HEK293 (cell line): ENCODE data around the gene SIM2.

Experiments
- AEBP2 ChIP-seq: fragments of 450-650 bp; formaldehyde crosslinking; IDR thresholded peaks from 2 replicates; pipeline ENCODE4 v1.5.1; 2016; ENCODE audit warnings: missing biosample characterization, missing genetic modification characterization, borderline replicate concordance
- BCL11A ChIP-seq: fragments of 450-650 bp; formaldehyde crosslinking; IDR thresholded peaks from 2 replicates; pipeline ENCODE4 v1.5.1; 2016; ENCODE audit warnings: low read depth, missing biosample characterization, missing genetic modification characterization
- GLI2 ChIP-seq: fragments of 450-650 bp; formaldehyde crosslinking; IDR thresholded peaks from 2 replicates; pipeline ENCODE4; 2017; ENCODE audit warnings: missing biosample characterization, missing genetic modification characterization, low read depth, borderline replicate concordance
- KLF17 ChIP-seq: fragments of 450-650 bp; formaldehyde crosslinking; IDR thresholded peaks from 2 replicates; pipeline ENCODE4 v1.5.1; 2016; ENCODE audit warnings: missing biosample characterization, missing genetic modification characterization
- TRIM28 ChIP-seq: IDR thresholded peaks from 2 replicates; pipeline ENCODE4 v1.6.1; 2011; ENCODE audit warnings: low read length, control low read depth, borderline replicate concordance
- ZBTB10 ChIP-seq: fragments of 450-650 bp; formaldehyde crosslinking; IDR thresholded peaks from 2 replicates; pipeline ENCODE4 v1.5.1; 2016; ENCODE audit warnings: missing biosample characterization, missing genetic modification characterization
- ZBTB44 ChIP-seq: fragments of 450-650 bp; IDR thresholded peaks from 2 replicates; pipeline ENCODE4 v1.5.1; 2018; ENCODE audit warnings: missing biosample characterization, mild to moderate bottlenecking, missing genetic modification characterization
- ZEB2 ChIP-seq: fragments of 450-650 bp; formaldehyde crosslinking; IDR thresholded peaks from 2 replicates; pipeline ENCODE4 v1.5.1; 2016; ENCODE audit warnings: missing biosample characterization, missing genetic modification characterization
- ZNF10 ChIP-seq: fragments of 450-650 bp; formaldehyde crosslinking; IDR thresholded peaks from 2 replicates; pipeline ENCODE4 v1.5.1; 2017; ENCODE audit warnings: missing biosample characterization, missing genetic modification characterization
- ZNF140 ChIP-seq: fragments of 450-650 bp; formaldehyde crosslinking; IDR thresholded peaks from 2 replicates; pipeline ENCODE4 v1.5.1; 2016; ENCODE audit warnings: missing biosample characterization, missing genetic modification characterization
- ZNF157 ChIP-seq: fragments of 450-650 bp; formaldehyde crosslinking; IDR thresholded peaks from 2 replicates; pipeline ENCODE4 v1.5.1; 2016; ENCODE audit warnings: missing biosample characterization, missing genetic modification characterization
- ZNF214 ChIP-seq: fragments of 450-650 bp; formaldehyde crosslinking; IDR thresholded peaks from 2 replicates; pipeline ENCODE4 v1.5.1; 2017; ENCODE audit warnings: missing biosample characterization, mild to moderate bottlenecking, missing genetic modification characterization, borderline replicate concordance
- ZNF248 ChIP-seq: fragments of 450-650 bp; formaldehyde crosslinking; IDR thresholded peaks from 2 replicates; pipeline ENCODE4 v1.5.1; 2017; ENCODE audit warnings: missing biosample characterization, missing genetic modification characterization
- ZNF280C ChIP-seq: fragments of 450-650 bp; formaldehyde crosslinking; IDR thresholded peaks from 2 replicates; pipeline ENCODE4 v1.5.1; 2016; ENCODE audit warnings: missing biosample characterization, missing genetic modification characterization
- ZNF335 ChIP-seq: fragments of 450-650 bp; formaldehyde crosslinking; conservative IDR thresholded peaks from 2 replicates; pipeline ENCODE4 v1.5.1; 2016; ENCODE audit warnings: missing biosample characterization, missing genetic modification characterization
- ZNF366 ChIP-seq: fragments of 450-650 bp; formaldehyde crosslinking; conservative IDR thresholded peaks from 2 replicates; pipeline ENCODE4 v1.5.1; 2016; ENCODE audit warnings: missing biosample characterization, missing genetic modification characterization
- ZNF518A ChIP-seq: fragments of 450-650 bp; formaldehyde crosslinking; conservative IDR thresholded peaks from 2 replicates; pipeline ENCODE4 v1.5.1; 2016; ENCODE audit warnings: low read depth, missing biosample characterization, missing genetic modification characterization
- ZNF580 ChIP-seq: fragments of 450-650 bp; formaldehyde crosslinking; IDR thresholded peaks from 2 replicates; pipeline ENCODE4 v1.5.1; 2016; ENCODE audit warnings: missing biosample characterization, missing genetic modification characterization
- ZNF600 ChIP-seq: fragments of 450-650 bp; formaldehyde crosslinking; IDR thresholded peaks from 2 replicates; pipeline ENCODE4 v1.5.1; 2016; ENCODE audit warnings: missing biosample characterization, missing genetic modification characterization
- ZNF626 ChIP-seq: fragments of 450-650 bp; sonication (Bioruptor Pico); formaldehyde crosslinking; IDR thresholded peaks from 2 replicates; pipeline ENCODE4 v1.5.1; 2018; ENCODE audit warnings: missing biosample characterization, missing genetic modification characterization, inconsistent platforms
- ZNF692 ChIP-seq: fragments of 450-650 bp; formaldehyde crosslinking; IDR thresholded peaks from 2 replicates; pipeline ENCODE4 v1.5.1; 2016; ENCODE audit warnings: missing biosample characterization, missing genetic modification characterization
- ZXDB ChIP-seq: fragments of 450-650 bp; formaldehyde crosslinking; IDR thresholded peaks from 2 replicates; pipeline ENCODE4 v1.5.1; 2016; ENCODE audit warnings: missing biosample characterization, missing genetic modification characterization

The SIM2 gene

GRCh38 chr21:36759348-36760083 lies 60.6 kb downstream of the SIM2 start (continued):
- TF ChIP-seq KLF17 (no peak), TRIM28 (peak; percentile 61; the same call in 1 of the 2 replicates), ZNF518A (tag by site-specific recombination) (no peak), ZEB2 (tag by site-specific recombination) (peak; percentile 87), ZNF248 (no peak), ZNF600 (peak; percentile 29; the same call in 1 of the 2 replicates), ZBTB10 (tag by site-specific recombination) (no peak), ZNF214 (tag by site-specific recombination) (no peak), AEBP2 (tag by site-specific recombination) (no peak), ZNF280C (tag by site-specific recombination) (no peak), ZNF626 (tag by site-specific recombination) (no peak), ZNF580 (tag by site-specific recombination) (no peak), ZNF140 (tag by site-specific recombination) (no peak), ZBTB44 (0 out of 2 replicates have a peak, but pooled peaks have one; percentile 34), ZNF157 (no peak), ZNF335 (no peak), BCL11A (tag by site-specific recombination) (0 out of 2 replicates have a peak, but pooled peaks have one; percentile 52), ZNF366 (peak; percentile 80), GLI2 (tag by site-specific recombination) (no peak), ZNF692 (tag by site-specific recombination) (peak; percentile 86; the same call in 1 of the 2 replicates), ZNF10 (tag by site-specific recombination) (peak; percentile 39; the same call in 1 of the 2 replicates), ZXDB (tag by site-specific recombination) (peak; percentile 84)
